ENCODE data around the gene SRP68. TPM values are rescaled to one million over a fixed set of nuclear protein-coding genes. Genes with fewer than 3 reads are reported as not detected.

SRP68 gene
- polyA plus RNA-seq, 1 experiment: 70.8 TPM

GRCh38 chr17:76082326-76083251, 10.3 kb upstream of the SRP68 start:
- CTCF ChIA-PET: interaction anchor here (0.6 kb wide), 2 partner anchors 99 to 279 kb away, joined by 3 read pairs; no protein-coding TSS in a partner anchor
- TF ChIP-seq CTCF (IDR thresholded peaks at IDR 0.05; ENCODE audit: insufficient read depth, low read depth, low read length): no peak
- Histone ChIP-seq H3K4me3 (ENCODE audit: low read depth, low read length) (no peak overlapping the region), H3K36me3 (ENCODE audit: control insufficient read depth, insufficient read depth, low read length) (peaks cover 29% of the 10 kb centered on the region), H3K27me3 (ENCODE audit: control insufficient read depth, insufficient read depth, low read length) (peaks cover 26% of the 10 kb centered on the region)
- POLR2A ChIA-PET: no interaction called here
- no peak for DNase-seq (ENCODE audit: low read depth)

GRCh38 chr17:76081295-76082210, 9.2 kb upstream of the SRP68 start:
- no peak overlapping the region for H3K4me3 ChIP-seq (ENCODE audit: low read depth, low read length)
- no peak for DNase-seq (ENCODE audit: low read depth)
- peaks cover 22% of the 10 kb centered on the region for H3K36me3 ChIP-seq (ENCODE audit: control insufficient read depth, insufficient read depth, low read length)
- POLR2A ChIA-PET: no interaction called here
- CTCF ChIA-PET: interaction anchor here (0.6 to 1.3 kb wide), 2 partner anchors 7 to 100 kb away, joined by 3 read pairs; no protein-coding TSS in a partner anchor
- peaks cover 36% of the 10 kb centered on the region for H3K27me3 ChIP-seq (ENCODE audit: control insufficient read depth, insufficient read depth, low read length)
- TF ChIP-seq CTCF (IDR thresholded peaks at IDR 0.05; ENCODE audit: insufficient read depth, low read depth, low read length): no peak

GRCh38 chr17:76080768-76081287, 8.5 kb upstream of the SRP68 start:
- peaks cover 43% of the 10 kb centered on the region for H3K27me3 ChIP-seq (ENCODE audit: control insufficient read depth, insufficient read depth, low read length)
- DNase-seq (ENCODE audit: low read depth): no peak
- H3K4me3 ChIP-seq (ENCODE audit: low read depth, low read length): no peak overlapping the region
- ChIA-PET CTCF (interaction anchor here (1.3 kb wide), 1 partner anchor 8 kb away, joined by 3 read pairs; no protein-coding TSS in a partner anchor), POLR2A (no interaction called here)
- H3K36me3 ChIP-seq (ENCODE audit: control insufficient read depth, insufficient read depth, low read length): peaks cover 19% of the 10 kb centered on the region
- no peak for TF ChIP-seq CTCF (IDR thresholded peaks at IDR 0.05; ENCODE audit: insufficient read depth, low read depth, low read length)

GRCh38 chr17:76079956-76080767, 7.8 kb upstream of the SRP68 start:
- 0 out of 2 replicates have a peak, but pooled peaks have one; percentile 0 for TF ChIP-seq CTCF (IDR thresholded peaks at IDR 0.05; ENCODE audit: insufficient read depth, low read depth, low read length)
- Histone ChIP-seq H3K36me3 (ENCODE audit: control insufficient read depth, insufficient read depth, low read length) (peaks cover 12% of the 10 kb centered on the region), H3K27me3 (ENCODE audit: control insufficient read depth, insufficient read depth, low read length) (peaks cover 49% of the 10 kb centered on the region), H3K4me3 (ENCODE audit: low read depth, low read length) (no peak overlapping the region)
- ChIA-PET POLR2A (no interaction called here), CTCF (interaction anchor here (1.2 to 1.3 kb wide), 2 partner anchors 9 to 41 kb away, joined by 3 read pairs; no protein-coding TSS in a partner anchor)
- no peak for DNase-seq (ENCODE audit: low read depth)

All from BJ (cell line).